Ramos (cell line): Measurements from ENCODE around the gene STK11.
"Not testable (repeated sequence)": the region's sequence is repeated elsewhere in the genome, so short reads cannot be mapped to it uniquely, and the experiment has no call there.

Experiments used
- in situ Hi-C: fragments of 300-500 bp; cut with MboI; formaldehyde crosslinking; loops from one replicate; pipeline ENCODE4 v1.14.3; 2022; ENCODE audit warnings: low sequenced_read_pairs; ENCODE audit not compliant: unreplicated experiment

Gene STK11

GRCh38 chr19:1206150-1206863, 729 bp downstream of the STK11 start:
- in situ Hi-C loops: no loop called here

- in situ Hi-C loops: no loop called here
These were observed 1.4 kb downstream of the STK11 start for GRCh38 chr19:1206864-1207450.

GRCh38 chr19:1208830-1209229, 3.3 kb downstream of the STK11 start:
- in situ Hi-C loops: not testable (repeated sequence)

GRCh38 chr19:1210227-1210538, 4.6 kb downstream of the STK11 start:
- in situ Hi-C loops: no loop called here

GRCh38 chr19:1211494-1212234, 6.1 kb downstream of the STK11 start:
- in situ Hi-C loops: no loop called here

GRCh38 chr19:1213391-1214286, 8.1 kb downstream of the STK11 start:
- in situ Hi-C loops: no loop called here

- in situ Hi-C loops: no loop called here
These were observed 8.8 kb downstream of the STK11 start for GRCh38 chr19:1214299-1214861.

GRCh38 chr19:1214862-1215731, 9.5 kb downstream of the STK11 start:
- in situ Hi-C loops: no loop called here

GRCh38 chr19:1216756-1217155, 11.2 kb downstream of the STK11 start:
- in situ Hi-C loops: no loop called here

GRCh38 chr19:1217366-1217765, 11.8 kb downstream of the STK11 start:
- in situ Hi-C loops: no loop called here

GRCh38 chr19:1218751-1219567, 13.4 kb downstream of the STK11 start:
- in situ Hi-C loops: no loop called here

- in situ Hi-C loops: no loop called here
These were observed 14.4 kb downstream of the STK11 start for GRCh38 chr19:1219786-1220476.

GRCh38 chr19:1220477-1220930, 14.9 kb downstream of the STK11 start:
- in situ Hi-C loops: no loop called here

GRCh38 chr19:1220976-1221903, 15.7 kb downstream of the STK11 start:
- in situ Hi-C loops: no loop called here

GRCh38 chr19:1221904-1222255, 16.3 kb downstream of the STK11 start:
- in situ Hi-C loops: no loop called here

- in situ Hi-C loops: no loop called here
These were observed 16.8 kb downstream of the STK11 start for GRCh38 chr19:1222394-1222793.
